H9 (cell line): Measurements from ENCODE around the gene CCDC51. TPM values are rescaled to one million over a fixed set of nuclear protein-coding genes. Genes with fewer than 3 reads are reported as not detected.

Experiments
- DNase-seq: peaks from one replicate; pipeline ENCODE4 v3.0.0-alpha.2; 2017
- H2AFZ ChIP-seq: one replicate; pipeline ENCODE4 v1.6.1; 2013; ENCODE audit warnings: mild to moderate bottlenecking, low read length, control low read depth, moderate library complexity
- H2AK5ac ChIP-seq: 2 replicates; pipeline ENCODE4 v1.6.1; 2013; ENCODE audit warnings: low read length, control low read depth, mixed read lengths; ENCODE audit not compliant: insufficient read length
- H2BK120ac ChIP-seq: one replicate; pipeline ENCODE4 v1.6.1; 2013; ENCODE audit warnings: low read depth, mild to moderate bottlenecking, low read length, control low read depth, inconsistent platforms; ENCODE audit not compliant: poor library complexity, severe bottlenecking
- H2BK12ac ChIP-seq: 2 replicates; pipeline ENCODE4 v1.6.1; 2013; ENCODE audit warnings: low read length, control low read depth, mixed read lengths, low read depth; ENCODE audit not compliant: insufficient read length
- H2BK15ac ChIP-seq: 2 replicates; pipeline ENCODE4 v1.6.1; 2013; ENCODE audit warnings: low read depth, low read length, control low read depth
- H2BK20ac ChIP-seq: one replicate; pipeline ENCODE4 v1.6.1; 2013; ENCODE audit warnings: low read depth, mild to moderate bottlenecking, low read length, control low read depth, inconsistent platforms; ENCODE audit not compliant: poor library complexity, severe bottlenecking
- H2BK5ac ChIP-seq: 2 replicates; pipeline ENCODE4 v1.6.1; 2013; ENCODE audit warnings: low read length, control low read depth, mixed read lengths; ENCODE audit not compliant: insufficient read length
- H3K14ac ChIP-seq: 2 replicates; pipeline ENCODE4 v1.6.1; 2013; ENCODE audit warnings: low read length, control low read depth; ENCODE audit not compliant: insufficient read depth
- H3K18ac ChIP-seq: 2 replicates; pipeline ENCODE4 v1.6.1; 2013; ENCODE audit warnings: low read depth, mild to moderate bottlenecking, mixed read lengths, low read length, control low read depth; ENCODE audit not compliant: insufficient read length
- H3K23ac ChIP-seq: 2 replicates; pipeline ENCODE4 v1.6.1; 2013; ENCODE audit warnings: low read length, control low read depth, mixed read lengths, low read depth; ENCODE audit not compliant: insufficient read length
- H3K23me2 ChIP-seq: 2 replicates; pipeline ENCODE4 v1.6.1; 2013; ENCODE audit warnings: low read depth, mild to moderate bottlenecking, mixed read lengths, low read length, control low read depth; ENCODE audit not compliant: insufficient read length, poor library complexity, severe bottlenecking
- H3K27ac ChIP-seq: 2 replicates; pipeline ENCODE4 v1.5.1; 2013; ENCODE audit warnings: low read length, control low read depth, mixed read lengths, low read depth; ENCODE audit not compliant: insufficient read length
- H3K27me3 ChIP-seq: 2 replicates; pipeline ENCODE4 v1.6.1; 2013; ENCODE audit warnings: low read length, control low read depth, inconsistent platforms; ENCODE audit not compliant: insufficient read depth
- H3K4ac ChIP-seq: 2 replicates; pipeline ENCODE4 v1.6.1; 2013; ENCODE audit warnings: low read depth, mild to moderate bottlenecking, control low read depth, inconsistent platforms, low read length, moderate library complexity
- H3K4me1 ChIP-seq: 2 replicates; pipeline ENCODE4 v1.6.1; 2013; ENCODE audit warnings: low read length, control low read depth, inconsistent platforms; ENCODE audit not compliant: insufficient read depth
- H3K4me2 ChIP-seq: 2 replicates; pipeline ENCODE4 v1.6.1; 2013; ENCODE audit warnings: low read length, control low read depth, mixed read lengths; ENCODE audit not compliant: insufficient read length, insufficient read depth
- H3K56ac ChIP-seq: 2 replicates; pipeline ENCODE4 v1.6.1; 2013; ENCODE audit warnings: low read depth, mild to moderate bottlenecking, mixed read lengths, low read length, control low read depth; ENCODE audit not compliant: insufficient read length
- H3K79me1 ChIP-seq: 2 replicates; pipeline ENCODE4 v1.6.1; 2013; ENCODE audit warnings: low read depth, mild to moderate bottlenecking, moderate library complexity, low read length, control low read depth, inconsistent platforms; ENCODE audit not compliant: insufficient read depth, poor library complexity, severe bottlenecking
- H3K79me2 ChIP-seq: 2 replicates; pipeline ENCODE4 v1.6.1; 2013; ENCODE audit warnings: low read length, control low read depth, inconsistent platforms; ENCODE audit not compliant: insufficient read depth
- H3K9ac ChIP-seq: 2 replicates; pipeline ENCODE4 v1.6.1; 2013; ENCODE audit warnings: low read length, control low read depth, mixed read lengths; ENCODE audit not compliant: insufficient read length; ENCODE audit errors: extremely low read depth
- H3K9me3 ChIP-seq: one replicate; pipeline ENCODE4 v1.6.1; 2013; ENCODE audit warnings: low read depth, low read length, inconsistent platforms; ENCODE audit not compliant: control insufficient read depth
- H3T11ph ChIP-seq: one replicate; pipeline ENCODE4 v1.6.1; 2013; ENCODE audit warnings: mild to moderate bottlenecking, low read length, control low read depth, inconsistent platforms
- H4K20me1 ChIP-seq: one replicate; pipeline ENCODE4 v1.6.1; 2013; ENCODE audit not compliant: control insufficient read depth, insufficient read length, insufficient read depth
- H4K5ac ChIP-seq: 2 replicates; pipeline ENCODE4 v1.6.1; 2013; ENCODE audit warnings: low read depth, mild to moderate bottlenecking, mixed read lengths, low read length, control low read depth; ENCODE audit not compliant: insufficient read length
- H4K8ac ChIP-seq: replicated peaks from 2 replicates; pipeline ENCODE4 v1.6.1; 2013; ENCODE audit warnings: low read length, control low read depth, mixed read lengths, low read depth; ENCODE audit not compliant: insufficient read length
- H4K91ac ChIP-seq: 2 replicates; pipeline ENCODE4 v1.6.1; 2013; ENCODE audit warnings: low read depth, mild to moderate bottlenecking, moderate library complexity, mixed read lengths, low read length, control low read depth; ENCODE audit not compliant: insufficient read length
- H3K27ac Mint-ChIP-seq, 3 experiments: 2 replicates in 2 of 3; 3 replicates in 1 of 3; pipeline ENCODE4 v1.8.0; 2020 to 2021; ENCODE audit warnings: mixed read lengths in 3 of 3, mild to moderate bottlenecking in 1 of 3, moderate library complexity in 1 of 3
- H3K27me3 Mint-ChIP-seq: 2 replicates; pipeline ENCODE4 v1.8.0; 2021; ENCODE audit warnings: low read depth, mild to moderate bottlenecking, moderate library complexity, mixed read lengths
- H3K36me3 Mint-ChIP-seq, 3 experiments: 2 replicates in 2 of 3; 3 replicates in 1 of 3; pipeline ENCODE4 v1.8.0; 2020 to 2021; ENCODE audit warnings: low read depth in 3 of 3, mixed read lengths in 3 of 3; ENCODE audit not compliant: insufficient read depth in 1 of 3
- H3K4me1 Mint-ChIP-seq, 2 experiments: 2 replicates each; pipeline ENCODE4 v1.8.0; 2020; ENCODE audit warnings: mixed read lengths in 2 of 2
- H3K4me3 Mint-ChIP-seq, 2 experiments: 2 replicates in 1 of 2; 3 replicates in 1 of 2; pipeline ENCODE4 v1.8.0; 2020 to 2021; ENCODE audit warnings: mild to moderate bottlenecking in 2 of 2, mixed read lengths in 2 of 2, moderate library complexity in 1 of 2
- H3K9me3 Mint-ChIP-seq, 2 experiments: 2 replicates in 1 of 2; 3 replicates in 1 of 2; pipeline ENCODE4 v1.8.0; 2020; ENCODE audit warnings: mild to moderate bottlenecking in 2 of 2, mixed read lengths in 2 of 2, moderate library complexity in 1 of 2
- CTCF ChIP-seq: fragments of 200-600 bp; sonication (generic); conservative IDR thresholded peaks from 3 replicates; pipeline ENCODE4 v1.8.0; 2021; ENCODE audit warnings: antibody characterized with exemption, mild to moderate bottlenecking
- WGBS: extraction: QIAGEN DNeasy Blood & Tissue Kit; methylation state at CpG from one replicate; pipeline ENCODE4 v1.1.7; 2013; ENCODE audit warnings: missing lambda C conversion rate, low lambda C conversion rate, mixed read lengths; ENCODE audit not compliant: insufficient read length; ENCODE audit errors: extremely low coverage; 5-methylcytosine and 5-hydroxymethylcytosine counted together
- total RNA-seq: library from RNA; stranded (reverse); gene quantifications from 2 replicates; pipeline ENCODE4 v1.2.1, GENCODE V29; 2021

The CCDC51 gene
- total RNA-seq, 1 experiment from 2014 or later, result 20.0 TPM

GRCh38 chr3:48417529-48418108, 22.3 kb downstream of the CCDC51 start:
- no peak overlapping the region for H3K18ac ChIP-seq
- no peak overlapping the region for H3K9ac ChIP-seq
- no peak overlapping the region for H3K56ac ChIP-seq
- TF ChIP-seq CTCF, result no peak
- no peak overlapping the region for H2AK5ac ChIP-seq
- Mint-ChIP-seq H3K27ac (no peak overlapping the region), H3K4me1 (no peaks in the 10 kb centered on the region), H3K36me3 (peaks cover 46 to 87% (median 80%) of the 10 kb centered on the region in 3 experiments), H3K9me3 (no peaks in the 10 kb centered on the region), H3K4me3 (no peak overlapping the region; a peak in 1 of 5 replicates), H3K27me3 (no peaks in the 10 kb centered on the region)
- H4K8ac ChIP-seq, result no peak overlapping the region
- no peak overlapping the region for H3K14ac ChIP-seq
- WGBS, result no CpG with 5 or more reads among the region's 14 CpGs
- H4K20me1 ChIP-seq, result no peaks in the 10 kb centered on the region
- no peak overlapping the region for H3T11ph ChIP-seq
- no peaks in the 10 kb centered on the region for H3K79me1 ChIP-seq
- H4K5ac ChIP-seq, result no peak overlapping the region
- H3K4me1 ChIP-seq, result no peaks in the 10 kb centered on the region
- H3K27ac ChIP-seq, result no peak overlapping the region
- H3K23me2 ChIP-seq, result no peaks in the 10 kb centered on the region
- no peak overlapping the region for H3K4me2 ChIP-seq
- H3K23ac ChIP-seq, result no peak overlapping the region
- H3K9me3 ChIP-seq, result no peaks in the 10 kb centered on the region
- no peak overlapping the region for H2BK12ac ChIP-seq
- no peak overlapping the region for H4K91ac ChIP-seq
- H2BK5ac ChIP-seq, result no peak overlapping the region
- no peaks in the 10 kb centered on the region for H3K79me2 ChIP-seq
- DNase-seq, result no peak
- H2BK20ac ChIP-seq, result no peak overlapping the region
- no peak overlapping the region for H2BK15ac ChIP-seq
- no peaks in the 10 kb centered on the region for H3K27me3 ChIP-seq
- H3K4ac ChIP-seq, result no peak overlapping the region
- H2AFZ ChIP-seq, result no peak overlapping the region
- H2BK120ac ChIP-seq, result no peak overlapping the region
